Right atrium auricular region (tissue), 2 donors: Measurements from ENCODE around the gene NT5C1A. TPM values are rescaled to one million over a fixed set of nuclear protein-coding genes. Genes with fewer than 3 reads are reported as not detected.

Source experiments
- DNase-seq: peaks from one replicate; pipeline ENCODE4 v3.0.0-alpha.2; 2019; ENCODE audit warnings: low spot score
- H3K27ac ChIP-seq, 2 donors: fragments of 200-600 bp; sonication (generic); 1 replicate in 1 of 2; 2 replicates in 1 of 2; pipeline ENCODE4 v1.5.1; 2016 to 2019
- H3K27me3 ChIP-seq, 2 donors: fragments of 200-600 bp; sonication (generic); one replicate each; pipeline versions ENCODE4 v1.5.1 to v1.6.0; 2017 to 2019
- H3K36me3 ChIP-seq: fragments of 200-600 bp; sonication (generic); one replicate; pipeline ENCODE4 v1.5.1; 2016
- H3K4me1 ChIP-seq, 2 donors: fragments of 200-600 bp; sonication (generic); one replicate each; pipeline versions ENCODE4 v1.5.1 to v1.6.0; 2017 to 2019
- H3K4me3 ChIP-seq, 2 donors: fragments of 200-600 bp; sonication (generic); 1 replicate in 1 of 2; 2 replicates in 1 of 2; pipeline ENCODE4 v1.5.1; 2017 to 2019; ENCODE audit warnings: mild to moderate bottlenecking in 1 of 2, moderate library complexity in 1 of 2
- H3K9me3 ChIP-seq, 2 donors: fragments of 200-600 bp; sonication (generic); one replicate each; pipeline ENCODE4 v1.5.1; 2019
- total RNA-seq, 2 donors: library from RNA; depleted of rRNA; stranded (reverse); fragments of >200 nt; gene quantifications; one replicate each; pipeline ENCODE4 v1.1.0, GENCODE V29; 2016
- TF ChIP-seq, protein P1 (sequence below), 2 donors: fragments of 200-600 bp; sonication (generic); IDR thresholded peaks; one replicate each; pipeline ENCODE4 v1.5.1; 2019; ENCODE audit warnings: antibody characterized with exemption in 2 of 2

Gene NT5C1A
- total RNA-seq, 2 donors from 2014 or later: 4.6 to 24.6 TPM

DNA sequence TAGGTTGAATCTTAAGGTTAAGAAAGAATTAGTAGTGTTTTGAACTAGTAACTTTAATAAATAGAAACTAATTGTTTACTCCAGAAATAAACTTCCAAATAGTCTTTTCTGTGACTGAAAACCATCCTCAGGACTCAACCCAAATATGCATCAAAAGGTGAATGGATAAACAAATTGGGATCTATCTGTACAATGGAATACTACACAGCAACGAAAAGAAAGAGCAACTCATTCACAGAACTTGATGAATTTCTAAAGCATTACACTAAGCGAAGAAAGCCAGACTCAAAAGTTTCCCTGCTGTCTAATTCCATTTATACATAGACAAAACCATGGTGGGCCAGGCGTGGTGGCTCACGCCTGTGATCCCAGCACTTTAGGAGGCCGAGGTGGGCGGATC is 57.4 kb downstream of the NT5C1A start:
- Histone ChIP-seq H3K36me3 (no peaks in the 10 kb centered on the region), H3K4me1 (peaks cover 0 to 11% of the 10 kb centered on the region in 2 donors), H3K9me3 (no peaks in the 10 kb centered on the region), H3K27ac (no peak overlapping the region), H3K27me3 (no peaks in the 10 kb centered on the region), H3K4me3 (no peak overlapping the region)
- TF ChIP-seq, protein P1, sequence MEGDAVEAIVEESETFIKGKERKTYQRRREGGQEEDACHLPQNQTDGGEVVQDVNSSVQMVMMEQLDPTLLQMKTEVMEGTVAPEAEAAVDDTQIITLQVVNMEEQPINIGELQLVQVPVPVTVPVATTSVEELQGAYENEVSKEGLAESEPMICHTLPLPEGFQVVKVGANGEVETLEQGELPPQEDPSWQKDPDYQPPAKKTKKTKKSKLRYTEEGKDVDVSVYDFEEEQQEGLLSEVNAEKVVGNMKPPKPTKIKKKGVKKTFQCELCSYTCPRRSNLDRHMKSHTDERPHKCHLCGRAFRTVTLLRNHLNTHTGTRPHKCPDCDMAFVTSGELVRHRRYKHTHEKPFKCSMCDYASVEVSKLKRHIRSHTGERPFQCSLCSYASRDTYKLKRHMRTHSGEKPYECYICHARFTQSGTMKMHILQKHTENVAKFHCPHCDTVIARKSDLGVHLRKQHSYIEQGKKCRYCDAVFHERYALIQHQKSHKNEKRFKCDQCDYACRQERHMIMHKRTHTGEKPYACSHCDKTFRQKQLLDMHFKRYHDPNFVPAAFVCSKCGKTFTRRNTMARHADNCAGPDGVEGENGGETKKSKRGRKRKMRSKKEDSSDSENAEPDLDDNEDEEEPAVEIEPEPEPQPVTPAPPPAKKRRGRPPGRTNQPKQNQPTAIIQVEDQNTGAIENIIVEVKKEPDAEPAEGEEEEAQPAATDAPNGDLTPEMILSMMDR (IDR thresholded peaks at IDR 0.05): no peak
- no peak for DNase-seq

DNA sequence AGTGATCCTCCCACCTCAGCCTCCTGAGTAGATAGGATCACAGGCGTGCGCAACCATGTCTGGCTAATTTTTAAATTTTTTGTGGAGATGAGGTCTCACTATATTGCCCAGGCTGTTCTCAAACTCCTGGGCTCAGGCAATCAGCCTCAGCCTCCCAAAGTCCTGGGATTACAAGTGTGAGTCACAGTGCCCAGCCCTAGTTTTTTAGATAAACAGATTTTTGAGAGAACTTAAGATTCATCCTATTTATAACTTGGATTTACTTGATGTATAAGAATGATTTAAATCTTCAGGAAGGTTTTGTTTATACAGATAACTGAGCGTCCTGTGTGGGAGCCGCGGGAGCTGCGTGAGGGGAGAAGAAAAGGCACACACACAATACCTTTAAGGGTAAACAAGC is 58.7 kb downstream of the NT5C1A start:
- no peak overlapping the region for H3K4me3 ChIP-seq
- no peaks in the 10 kb centered on the region for H3K27me3 ChIP-seq
- no peaks in the 10 kb centered on the region for H3K36me3 ChIP-seq
- H3K9me3 ChIP-seq: no peaks in the 10 kb centered on the region
- TF ChIP-seq, protein P1 (IDR thresholded peaks at IDR 0.05): no peak
- DNase-seq: no peak
- H3K27ac ChIP-seq: no peak overlapping the region
- H3K4me1 ChIP-seq: peaks cover 0 to 16% of the 10 kb centered on the region in 2 donors

DNA sequence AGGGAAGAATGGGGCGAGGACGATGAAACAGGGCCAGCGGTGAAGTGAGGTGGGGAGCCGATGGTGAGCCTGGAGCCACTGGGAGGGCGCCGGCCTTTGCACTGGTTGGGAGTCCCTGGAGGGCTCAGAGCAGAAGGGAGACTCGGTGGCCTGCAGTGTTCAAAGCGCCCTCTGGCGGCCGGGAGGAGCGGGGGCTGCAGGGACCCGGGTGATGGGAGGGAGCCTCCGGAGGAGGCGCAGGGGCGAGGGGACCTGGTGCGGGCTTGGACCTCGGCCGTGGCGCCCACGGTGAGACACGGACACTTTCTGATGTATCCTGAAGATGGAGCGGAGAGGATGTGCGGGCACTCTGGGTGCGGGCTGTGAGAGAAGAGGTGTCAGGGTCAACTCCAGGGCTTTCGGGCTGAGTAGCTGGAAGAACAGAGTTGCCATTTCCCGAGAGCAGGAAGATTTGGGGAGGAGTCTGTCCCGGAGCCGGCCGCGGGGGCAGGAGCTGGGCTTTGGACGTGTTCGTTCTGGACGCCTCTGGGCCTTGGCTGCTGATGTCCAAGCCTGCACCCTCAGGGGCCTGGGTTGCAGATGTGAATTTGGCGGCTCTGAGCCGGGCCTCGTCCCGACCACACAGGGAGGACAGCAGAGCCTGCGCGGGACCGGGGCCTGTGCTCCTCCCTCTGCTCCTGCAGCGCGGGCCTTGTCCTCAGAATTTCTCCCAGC is 62.1 kb downstream of the NT5C1A start:
- H3K4me1 ChIP-seq: peaks cover 0 to 20% of the 10 kb centered on the region in 2 donors
- H3K4me3 ChIP-seq: peak overlapping the region in 1 of 2 donors; percentile 6
- TF ChIP-seq, protein P1 (IDR thresholded peaks at IDR 0.05): peak; percentile 76 to 90
- no peaks in the 10 kb centered on the region for H3K9me3 ChIP-seq
- no peaks in the 10 kb centered on the region for H3K36me3 ChIP-seq
- H3K27me3 ChIP-seq: no peaks in the 10 kb centered on the region
- peak; percentile 87 for DNase-seq
- peak overlapping the region; percentile 39 to 55 for H3K27ac ChIP-seq

Other genes starting within 250 kb of the NT5C1A start
- 1 to 10 TPM; 1.4 to 3.2 TPM for gene BMP8A, start 180.5 kb downstream of the NT5C1A start, total RNA-seq
- gene PABPC4, start 95.3 kb downstream of the NT5C1A start, total RNA-seq: 100 to 1,000 TPM; 199 to 219 TPM
- 10 to 100 TPM; 28.1 to 35.4 TPM for gene HEYL, start 32.5 kb downstream of the NT5C1A start, total RNA-seq
- gene HPCAL4, start 19.3 kb upstream of the NT5C1A start, total RNA-seq: 1 to 10 TPM; 1.3 to 2.8 TPM
- gene PPIE, start 66.8 kb upstream of the NT5C1A start, total RNA-seq: 10 to 100 TPM; 22.6 to 23.4 TPM
- 1 to 10 TPM; 3.6 to 4.9 TPM for gene OXCT2, start 99.2 kb upstream of the NT5C1A start, total RNA-seq
- gene BMP8B, start 116.8 kb upstream of the NT5C1A start, total RNA-seq: under 1 TPM; 0.22 to 0.63 TPM
- 10 to 100 TPM; 12.8 to 21.8 TPM for gene TRIT1, start 211.4 kb upstream of the NT5C1A start, total RNA-seq
- gene MYCL, start 229.8 kb upstream of the NT5C1A start, total RNA-seq: 1 to 10 TPM in 1 of 2 donors, under 1 TPM in 1; 0.70 to 1.3 TPM